HG03060 (cell line): ENCODE measurements around the gene EIF4EBP2.
A peak's percentile ranks its signal among the peaks of the same experiment; 100 is the strongest.

Source experiments
- ATAC-seq: cut with Tn5 transposase; IDR thresholded peaks from one replicate; pipeline ENCODE4 v1.9.1; 2021; ENCODE audit warnings: low read depth, moderate number of reproducible peaks; ENCODE audit not compliant: unreplicated experiment

Gene EIF4EBP2, protein sequence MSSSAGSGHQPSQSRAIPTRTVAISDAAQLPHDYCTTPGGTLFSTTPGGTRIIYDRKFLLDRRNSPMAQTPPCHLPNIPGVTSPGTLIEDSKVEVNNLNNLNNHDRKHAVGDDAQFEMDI

DNA sequence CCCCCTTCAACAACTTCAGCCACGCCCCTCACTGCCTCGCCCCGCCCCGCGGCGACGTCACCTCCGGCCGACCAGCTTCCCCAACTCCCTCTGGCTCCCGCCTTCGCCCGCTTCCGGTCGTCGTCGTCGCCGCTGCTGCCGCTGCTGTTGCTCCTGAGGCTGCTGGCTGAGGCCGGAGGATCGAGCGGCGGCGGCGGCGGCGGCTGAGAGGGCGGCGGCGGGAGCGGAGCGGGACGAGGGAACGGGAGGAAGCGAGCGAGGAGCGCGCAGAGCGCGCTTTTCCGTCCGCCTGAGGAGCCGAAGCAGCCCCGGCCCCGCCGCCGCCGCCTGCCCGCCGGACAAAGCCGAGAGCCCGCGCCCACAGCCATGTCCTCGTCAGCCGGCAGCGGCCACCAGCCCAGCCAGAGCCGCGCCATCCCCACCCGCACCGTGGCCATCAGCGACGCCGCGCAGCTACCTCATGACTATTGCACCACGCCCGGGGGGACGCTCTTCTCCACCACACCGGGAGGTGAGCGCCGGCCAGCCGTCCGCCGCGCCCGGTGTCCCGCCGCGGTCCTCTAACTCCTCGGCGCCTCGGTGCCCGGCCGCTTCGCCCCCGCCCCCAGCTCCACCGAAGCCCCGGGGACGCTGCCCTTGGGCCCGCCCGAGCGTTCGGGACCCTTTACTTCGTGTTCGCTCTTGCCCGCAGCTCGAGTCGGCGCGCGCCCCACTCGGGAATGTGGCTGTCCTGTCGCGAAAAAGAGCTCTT lies at the start of gene EIF4EBP2:
Gene EIF4EBP2, plus strand, starts transcription at position 110 of the 751 bp plus-strand sequence. Its CDS starts 257 bp downstream, at position 367.
- ATAC-seq, result no peak

DNA sequence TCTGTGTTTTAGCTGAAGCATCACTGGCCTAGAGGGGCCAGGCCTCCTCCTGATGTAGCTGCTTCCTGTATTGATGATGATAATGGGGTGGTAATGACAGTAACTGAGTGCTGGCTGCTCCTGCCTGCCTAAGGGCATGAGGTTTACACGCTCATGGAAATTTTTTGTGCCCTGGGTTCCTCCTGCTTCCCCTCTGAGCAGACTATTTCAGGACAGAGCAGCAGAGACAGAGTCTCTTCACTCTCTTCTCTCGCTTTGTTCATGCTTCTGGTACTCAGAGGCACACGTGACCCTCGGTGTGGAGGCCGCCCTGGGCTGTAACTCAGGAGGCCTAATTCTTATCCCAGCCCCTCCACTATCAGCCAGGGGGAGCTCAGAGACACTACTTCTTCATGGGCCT lies 49.4 kb upstream of the EIF4EBP2 start:
- ATAC-seq, result no peak

DNA sequence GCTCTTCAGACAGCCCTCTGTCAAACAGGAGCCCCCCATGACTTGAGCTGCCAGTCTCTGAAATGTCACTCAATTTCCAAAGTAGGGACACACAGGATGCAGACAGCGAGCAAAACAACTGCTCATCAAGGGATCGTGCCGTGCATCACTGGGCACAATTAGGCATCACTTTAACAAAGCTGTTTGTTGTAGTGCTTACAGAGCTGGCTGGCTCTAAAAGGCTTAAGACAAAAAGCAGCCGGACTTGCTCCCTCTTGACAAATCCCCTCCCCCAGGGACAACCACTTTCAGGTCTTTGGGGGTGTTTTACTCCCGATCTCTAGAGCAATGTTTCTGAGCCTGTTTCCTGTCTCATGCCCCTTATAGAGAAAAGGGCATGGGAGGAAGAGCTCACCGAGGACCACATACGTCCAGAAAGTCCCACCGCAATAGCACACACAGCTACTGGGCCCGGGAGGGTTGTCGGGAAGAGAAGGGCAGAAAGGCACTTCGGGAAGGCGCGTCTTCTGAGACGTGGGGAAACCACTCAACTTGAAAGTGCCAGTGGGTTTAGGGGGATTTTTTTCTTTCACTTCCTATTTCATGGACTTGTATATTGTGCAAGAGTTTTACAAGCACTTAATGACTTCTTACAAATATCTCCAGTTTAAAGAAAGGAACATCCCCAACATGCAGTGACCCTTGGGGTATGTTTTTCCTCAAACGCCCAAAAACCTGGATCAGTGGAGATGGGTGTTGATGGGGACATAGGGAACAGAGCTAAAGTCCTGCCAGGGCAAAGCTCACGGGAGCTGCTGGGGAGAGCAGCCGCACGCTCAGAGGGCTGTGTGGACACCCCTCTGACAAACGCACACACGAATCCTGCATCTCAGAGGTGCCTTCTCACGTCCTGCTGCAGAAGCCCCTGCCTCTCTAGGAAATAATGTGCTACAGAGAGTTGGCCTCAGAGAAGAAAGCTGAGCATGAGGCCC lies 48.6 kb upstream of the EIF4EBP2 start:
- peak; percentile 72 for ATAC-seq

DNA sequence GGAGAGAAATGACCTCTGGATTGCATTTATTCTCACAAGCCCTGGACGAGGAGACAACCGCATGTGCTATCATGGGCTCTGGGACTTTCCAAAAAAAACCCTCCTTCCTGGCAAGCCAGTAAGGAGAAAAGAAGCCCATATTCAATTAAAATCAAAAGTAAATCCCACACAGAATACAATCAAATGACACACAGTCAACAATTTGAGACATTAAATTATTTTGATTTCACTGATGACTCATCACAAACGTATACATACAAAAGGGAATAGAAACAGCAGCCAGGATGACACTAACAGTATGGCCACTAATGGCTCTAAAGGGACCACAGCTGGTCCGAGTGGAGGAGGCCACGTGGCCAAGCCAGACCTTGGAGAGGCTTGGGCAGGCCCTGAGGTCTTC lies 46.4 kb upstream of the EIF4EBP2 start:
- ATAC-seq, result no peak

DNA sequence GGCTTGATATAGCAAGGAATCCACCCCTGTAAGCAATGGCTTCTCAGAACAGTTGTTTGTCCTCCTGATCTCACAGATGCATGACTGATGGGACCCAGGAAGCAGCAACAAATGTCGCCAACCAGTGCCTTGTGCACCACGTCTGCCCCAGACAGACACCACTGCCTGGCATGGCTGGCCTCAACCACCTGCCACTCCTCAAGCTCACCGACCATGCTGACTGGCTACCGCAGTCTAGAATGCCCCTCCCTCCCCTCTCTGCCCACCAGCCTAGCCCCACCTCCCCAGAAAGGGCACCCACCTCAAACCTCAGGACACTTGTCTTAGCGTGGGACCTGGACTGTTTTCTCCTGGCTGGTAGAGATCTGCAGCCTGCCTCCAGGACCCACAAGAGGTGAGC lies 45.5 kb upstream of the EIF4EBP2 start:
- no peak for ATAC-seq

DNA sequence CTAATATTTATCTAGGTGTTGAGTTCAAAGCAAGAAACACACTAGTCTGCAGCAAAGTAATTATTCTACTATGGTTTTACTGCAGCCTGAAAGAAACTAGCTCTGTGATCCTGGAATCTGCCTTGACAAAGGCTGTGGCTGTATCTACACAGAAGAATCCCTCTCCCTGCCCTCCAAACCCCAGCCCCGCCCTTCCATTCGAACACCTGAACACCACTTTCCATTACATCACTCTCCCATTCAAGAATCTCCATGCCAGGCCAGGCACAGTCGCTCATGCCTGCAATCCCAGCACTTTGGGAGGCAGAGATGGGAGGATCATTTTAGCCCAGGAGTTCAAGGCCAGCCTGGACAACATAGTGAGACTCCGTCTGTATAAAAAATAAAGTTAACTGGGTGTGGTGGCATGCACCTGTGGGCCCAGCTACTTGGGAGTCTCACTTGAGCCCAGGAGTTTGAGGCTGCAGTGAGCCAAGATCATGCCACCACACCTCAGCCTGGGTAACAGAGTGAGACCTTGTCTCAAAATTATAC lies 44.9 kb upstream of the EIF4EBP2 start:
- no peak for ATAC-seq

DNA sequence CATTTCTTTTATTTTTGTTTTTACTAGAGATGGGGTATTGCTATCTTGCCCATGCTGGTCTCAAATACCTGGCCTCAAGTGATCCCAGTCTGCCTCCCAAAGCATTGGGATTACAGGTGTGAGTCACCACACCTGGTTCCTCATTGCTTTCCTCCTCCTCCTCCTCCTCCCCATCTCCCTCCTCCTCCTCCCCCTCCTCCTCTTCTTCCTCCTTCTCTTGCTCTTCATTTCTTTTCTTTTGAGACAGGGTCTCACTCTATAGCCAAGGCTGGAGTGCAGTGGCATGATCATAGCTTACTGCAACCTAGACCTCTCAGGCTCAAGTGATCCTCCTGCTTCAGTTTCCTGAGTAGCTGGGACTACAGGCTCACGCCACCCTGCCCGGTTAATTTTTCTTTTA lies 43.7 kb upstream of the EIF4EBP2 start:
- no peak for ATAC-seq

DNA sequence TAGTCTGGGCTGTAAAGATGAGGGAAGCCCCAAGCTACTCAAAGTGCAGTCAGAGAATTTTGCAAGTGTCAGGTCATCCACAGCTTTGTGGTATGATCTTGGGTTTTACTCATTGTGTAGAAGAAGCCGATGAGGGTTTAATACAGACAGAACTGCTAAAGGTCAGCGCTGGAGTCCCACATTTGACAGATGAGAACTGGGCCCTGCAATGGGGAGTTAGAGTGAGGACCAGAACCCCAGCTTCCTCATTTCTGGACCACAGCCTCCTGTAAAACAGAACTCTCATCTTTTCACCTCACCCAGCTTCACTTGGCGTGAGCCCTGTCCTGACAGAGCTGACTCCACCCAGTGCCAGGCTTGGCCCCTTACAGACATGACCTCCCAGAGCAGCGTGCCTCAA lies 41.6 kb upstream of the EIF4EBP2 start:
- ATAC-seq, result no peak

DNA sequence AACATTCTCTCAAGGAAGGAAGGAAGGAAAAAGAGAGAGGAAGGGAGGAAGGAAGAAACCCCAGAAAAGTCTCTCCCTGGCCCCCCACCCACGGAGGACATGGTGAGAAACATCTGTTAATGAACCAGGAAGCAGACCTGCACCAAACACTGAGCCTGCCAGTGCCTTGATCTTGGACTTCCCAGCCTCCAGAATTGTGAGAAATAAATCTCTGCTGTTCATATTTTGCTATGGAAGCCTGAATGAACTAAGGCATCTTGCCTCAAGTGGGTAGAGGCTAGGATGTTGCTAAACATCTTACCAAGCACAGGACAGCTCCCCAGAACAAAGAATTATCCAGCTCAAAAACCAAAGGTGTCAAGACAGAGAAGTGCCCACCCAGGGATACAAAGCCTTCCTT lies 40.7 kb upstream of the EIF4EBP2 start:
- ATAC-seq, result no peak

DNA sequence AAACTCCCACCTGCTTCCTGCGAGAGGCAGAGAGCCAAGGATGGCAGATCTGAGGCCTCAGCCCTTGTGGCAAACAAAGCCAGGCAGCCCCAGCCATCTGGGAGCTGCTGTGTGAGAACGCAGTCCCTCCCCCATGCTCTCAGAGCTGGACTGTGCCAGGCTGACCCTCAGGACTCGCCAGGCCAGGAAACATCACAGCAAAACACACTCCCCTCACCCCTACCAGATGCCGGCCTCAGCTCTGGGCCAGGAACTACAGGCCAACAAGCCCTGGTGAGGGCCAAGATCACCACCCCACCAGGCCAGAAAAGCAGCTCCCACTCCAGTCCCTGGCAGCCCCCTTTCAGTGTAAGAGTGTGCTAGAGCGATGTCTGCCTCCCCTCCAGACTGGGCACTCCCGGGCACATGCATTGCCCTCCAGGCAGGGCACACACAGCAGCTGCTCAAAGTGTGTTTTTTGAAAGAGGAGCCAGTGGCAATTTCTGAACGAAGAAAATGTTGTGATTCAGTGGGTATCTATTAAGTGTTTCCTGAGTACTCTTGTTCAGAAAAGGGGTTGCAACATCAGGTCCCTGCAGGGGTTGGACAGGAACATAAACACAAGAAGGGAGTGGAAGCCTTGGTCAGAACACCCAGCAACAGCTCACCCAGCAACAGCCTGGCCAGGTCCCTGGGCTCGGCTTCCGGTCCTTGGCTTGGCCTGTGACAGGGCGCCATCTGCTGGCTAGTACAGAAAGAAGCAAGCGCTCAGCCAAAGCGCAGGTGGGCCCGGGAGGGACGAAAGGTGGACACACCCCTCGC lies 39.8 kb upstream of the EIF4EBP2 start:
- no peak for ATAC-seq

DNA sequence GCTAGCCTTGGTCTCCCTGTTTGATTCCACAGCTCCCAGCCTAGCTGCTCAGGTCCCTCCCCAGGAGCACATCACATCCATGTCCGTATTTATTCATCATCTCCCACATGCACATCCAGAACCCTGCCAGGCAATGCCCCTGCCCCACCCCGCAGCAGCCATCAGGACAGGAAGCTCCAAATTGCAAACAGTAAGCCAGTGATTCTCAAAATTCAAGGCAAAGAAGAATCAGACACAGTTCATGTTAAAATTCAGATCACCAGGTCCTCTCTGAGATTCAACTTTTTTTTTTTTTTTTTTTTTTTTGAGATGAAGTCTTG lies 39.2 kb upstream of the EIF4EBP2 start:
- ATAC-seq, result no peak

DNA sequence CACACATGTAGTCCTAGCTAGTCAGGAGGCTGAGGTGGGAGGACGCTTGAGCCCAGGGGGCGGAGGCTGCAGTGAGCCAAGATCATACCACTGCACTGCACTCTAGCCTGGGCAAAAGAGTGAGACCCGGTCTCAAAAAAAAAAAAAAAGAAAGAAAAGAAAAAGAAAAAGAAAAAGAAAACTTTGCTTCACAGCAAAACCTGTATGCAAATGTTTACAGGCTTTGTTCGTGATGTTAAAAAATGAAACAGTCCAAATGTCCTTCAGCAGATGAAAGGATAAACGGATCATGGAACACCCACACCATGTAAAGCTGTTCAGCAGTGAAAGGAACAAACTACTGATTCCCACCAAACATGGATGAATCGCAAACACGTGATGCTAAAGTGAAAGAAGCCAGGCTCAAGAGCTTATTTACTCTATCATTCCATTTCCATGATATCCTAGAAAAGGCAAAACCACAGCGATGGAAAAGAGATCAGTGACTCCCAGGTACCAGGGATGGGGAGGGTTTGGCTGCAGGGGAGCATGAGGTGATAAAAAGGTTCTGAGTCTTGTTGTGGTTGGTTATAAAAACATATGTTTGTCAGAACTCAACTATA lies 36.6 kb upstream of the EIF4EBP2 start:
- no peak for ATAC-seq

DNA sequence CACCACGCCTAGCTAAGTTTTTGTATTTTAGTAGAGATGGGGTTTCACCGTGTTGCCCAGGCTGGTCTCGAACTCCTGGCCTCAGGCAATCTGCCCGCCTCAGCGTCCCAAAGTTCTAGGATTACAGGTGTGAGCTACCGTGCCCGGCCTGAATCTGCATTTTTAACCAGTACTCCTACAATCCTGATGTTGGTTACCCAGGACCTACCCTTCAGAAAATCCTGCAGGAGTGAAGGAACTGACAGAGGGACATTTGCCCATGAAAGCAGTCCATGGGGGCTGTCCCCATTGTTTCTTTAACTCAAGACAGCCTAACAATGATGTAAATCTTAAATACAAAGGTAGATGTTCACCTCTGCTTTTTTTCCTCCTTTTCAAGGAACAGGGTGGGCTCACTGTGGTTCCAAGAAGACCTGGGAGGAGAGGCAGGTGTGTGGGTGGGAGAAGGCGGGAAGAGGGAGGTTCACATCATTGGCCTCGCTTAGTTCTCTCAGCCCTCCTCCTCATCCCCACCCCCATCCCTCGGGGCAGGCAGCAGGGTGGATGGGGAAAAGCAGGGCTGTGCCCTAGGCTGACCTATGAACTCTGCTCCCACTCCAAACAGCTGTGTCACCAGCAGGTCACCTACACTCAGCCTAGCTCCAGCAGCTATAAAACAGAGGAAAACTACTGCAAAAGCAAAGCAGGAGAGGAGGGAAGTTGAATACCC lies 35.0 kb upstream of the EIF4EBP2 start:
- ATAC-seq, result no peak

DNA sequence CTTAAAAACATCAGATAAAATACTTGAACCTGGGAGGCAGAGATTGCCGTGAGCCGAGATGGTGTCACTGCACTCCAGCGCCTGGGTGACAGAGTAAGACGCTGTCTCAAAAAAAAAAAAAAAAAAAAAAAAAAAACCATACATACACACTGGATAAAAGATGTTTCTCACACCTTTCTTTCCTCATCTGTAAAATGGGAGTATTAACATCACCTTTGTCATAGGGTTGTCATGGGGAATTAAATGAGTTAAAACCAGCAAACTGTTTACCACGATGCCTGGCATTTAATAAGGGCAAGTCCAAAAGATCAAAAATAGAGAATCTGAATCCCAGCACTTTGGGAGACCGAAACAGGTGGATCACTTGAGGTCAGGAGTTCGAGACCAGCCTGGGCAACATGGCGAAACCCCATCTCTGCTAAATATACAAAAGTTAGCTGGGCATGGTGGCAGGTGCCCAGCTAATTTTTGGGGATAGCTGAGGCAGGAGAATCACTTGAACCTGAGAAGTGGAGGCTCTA lies 34.4 kb upstream of the EIF4EBP2 start:
- no peak for ATAC-seq

DNA sequence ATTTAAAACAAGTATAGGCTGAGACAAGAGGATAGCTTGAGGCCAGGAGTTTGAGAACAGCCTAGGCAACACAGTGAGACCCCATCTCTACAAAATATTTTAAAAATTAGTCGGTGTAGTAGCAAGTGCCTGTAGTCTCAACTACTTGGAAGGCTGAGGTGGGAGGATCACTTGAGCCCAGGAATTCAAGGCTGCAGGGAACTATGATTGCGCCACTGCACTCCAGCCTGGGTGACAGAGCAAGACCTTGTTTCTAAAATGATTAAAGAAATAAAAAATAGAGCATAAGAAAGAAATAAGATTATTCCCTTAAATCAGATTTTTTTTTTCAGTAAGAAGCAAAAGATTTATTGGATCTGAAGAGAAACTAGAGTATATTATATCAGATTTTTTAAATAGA lies 33.2 kb upstream of the EIF4EBP2 start:
- ATAC-seq, result no peak

DNA sequence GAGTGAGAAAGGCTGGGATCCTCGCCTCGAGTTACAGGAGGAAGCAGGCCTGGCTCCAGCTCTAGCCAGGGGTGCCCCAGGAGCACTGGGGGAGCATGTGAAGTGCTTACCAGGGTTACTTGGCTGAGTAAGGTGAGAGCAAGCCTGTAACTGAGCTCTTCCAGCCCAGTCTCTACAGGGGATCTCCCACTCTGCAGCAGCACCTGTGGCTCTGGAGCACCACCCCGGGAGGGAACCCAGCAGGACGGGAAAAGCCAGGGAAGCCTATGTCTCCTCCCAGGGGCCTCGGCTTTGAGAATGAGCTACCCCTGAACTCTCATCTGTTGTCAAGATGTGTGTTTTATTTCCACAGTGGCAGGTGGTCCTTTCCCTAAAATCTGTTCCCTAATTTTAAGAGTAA lies 32.1 kb upstream of the EIF4EBP2 start:
- no peak for ATAC-seq

DNA sequence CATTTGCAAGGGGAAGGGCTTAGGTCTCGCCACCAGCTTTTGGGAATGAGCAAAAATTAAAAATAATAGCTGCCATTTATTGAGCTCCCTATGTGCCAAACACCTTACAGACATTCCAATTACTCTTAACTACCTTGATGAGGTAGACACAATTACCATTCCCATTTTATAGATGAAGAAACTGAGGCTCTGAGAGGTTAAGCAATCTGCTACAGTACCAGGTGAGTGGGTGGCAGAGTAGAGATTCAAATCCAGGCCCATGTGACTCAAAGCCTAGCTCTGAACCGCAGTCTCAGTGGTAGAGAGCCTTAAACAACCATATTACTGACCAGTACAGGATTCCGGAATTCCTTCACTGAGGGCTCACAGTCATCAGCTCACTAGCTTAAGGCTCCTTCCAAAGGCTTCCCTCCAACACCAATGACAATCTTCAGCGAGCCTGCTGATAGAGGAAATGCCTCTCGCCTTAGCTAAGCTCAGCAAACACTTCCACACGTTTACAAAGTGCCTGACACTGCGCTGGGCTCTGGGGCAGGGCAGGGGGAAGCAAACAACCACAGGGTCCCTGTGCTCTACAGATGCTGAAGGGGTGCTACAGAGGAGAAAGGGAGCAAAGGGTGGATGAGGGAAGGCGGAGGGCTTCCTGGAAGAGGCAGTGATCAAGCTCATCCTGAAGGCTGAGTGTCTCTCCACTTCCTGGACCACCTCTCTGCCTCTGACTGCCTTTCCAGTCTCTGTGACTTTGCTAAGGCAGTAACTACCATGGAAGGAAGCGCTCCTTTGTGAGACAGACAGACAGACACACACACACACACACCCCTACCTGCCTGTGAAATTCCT lies 28.9 kb upstream of the EIF4EBP2 start:
- no peak for ATAC-seq
